Vagina (tissue), 2 donors: Measurements from ENCODE around the gene SIAH1. TPM values are rescaled to one million over a fixed set of nuclear protein-coding genes. Genes with fewer than 3 reads are reported as not detected.

Experiments
- DNase-seq, 2 donors: peaks; one replicate each; pipeline ENCODE4 v3.0.0-alpha.2; 2017; ENCODE audit errors: extremely low spot score in 2 of 2
- H3K27ac ChIP-seq: fragments of 200-600 bp; sonication (generic); one replicate; pipeline ENCODE4 v1.5.1; 2019
- H3K27me3 ChIP-seq: fragments of 200-600 bp; sonication (generic); one replicate; pipeline ENCODE4 v1.5.1; 2019
- H3K36me3 ChIP-seq, 2 donors: fragments of 200-600 bp; sonication (generic); one replicate each; pipeline ENCODE4 v1.5.1; 2017 to 2019
- H3K4me1 ChIP-seq: fragments of 200-600 bp; sonication (generic); one replicate; pipeline ENCODE4 v1.5.1; 2019
- H3K4me3 ChIP-seq, 2 donors: fragments of 200-600 bp; sonication (generic); 1 replicate in 1 of 2; 2 replicates in 1 of 2; pipeline ENCODE4 v1.5.1; 2016 to 2019
- H3K9me3 ChIP-seq: fragments of 200-600 bp; sonication (generic); one replicate; pipeline ENCODE4 v1.5.1; 2019
- CTCF ChIP-seq, 3 experiments: fragments of 450-650 bp in 2 of 3; fragments of 200-600 bp in 1 of 3; sonication (generic) in 1 of 3; IDR thresholded peaks; one replicate each; pipeline ENCODE4 v1.5.1; 2017 to 2019; ENCODE audit warnings: antibody characterized with exemption in 3 of 3, mild to moderate bottlenecking in 2 of 3, moderate library complexity in 2 of 3
- POLR2A ChIP-seq, 2 donors: fragments of 450-650 bp; IDR thresholded peaks; one replicate each; pipeline ENCODE4 v1.6.1; 2017; ENCODE audit warnings: antibody characterized with exemption in 2 of 2, mild to moderate bottlenecking in 2 of 2, moderate library complexity in 2 of 2
- POLR2AphosphoS5 ChIP-seq, 2 donors: sonication (generic); formaldehyde crosslinking; IDR thresholded peaks; one replicate each; pipeline ENCODE4 v1.9.0; 2017; ENCODE audit warnings: antibody characterized with exemption in 2 of 2, mild to moderate bottlenecking in 2 of 2, low read depth in 1 of 2; ENCODE audit not compliant: insufficient read depth in 1 of 2
- intact Hi-C: fragments of 100-400 bp; cut with DNase I; formaldehyde crosslinking; loops from one replicate; pipeline ENCODE4 v1.15.1; 2023
- total RNA-seq: library from RNA; depleted of rRNA; stranded (reverse); fragments of >200 nt; gene quantifications from one replicate; pipeline ENCODE4 v1.2.3, GENCODE V29; 2016

SIAH1 gene
- total RNA-seq, 1 donor from 2014 or later = 26.8 TPM

GRCh38 chr16:48334325-48334724 is 50.9 kb downstream of the SIAH1 start:
- H3K4me3 ChIP-seq = no peak overlapping the region
- intact Hi-C loops = no loop called here
- no peaks in the 10 kb centered on the region for H3K4me1 ChIP-seq
- H3K27me3 ChIP-seq = no peaks in the 10 kb centered on the region
- H3K27ac ChIP-seq = no peak overlapping the region
- no peak for TF ChIP-seq POLR2A (IDR thresholded peaks at IDR 0.05)
- TF ChIP-seq POLR2AphosphoS5 (IDR thresholded peaks at IDR 0.05; ENCODE audit: insufficient read depth in 1 of 2, low read depth in 1 of 2) = no peak
- no peak for TF ChIP-seq CTCF (IDR thresholded peaks at IDR 0.05)
- H3K36me3 ChIP-seq = peaks cover 0 to 26% of the 10 kb centered on the region in 2 donors
- H3K9me3 ChIP-seq = no peaks in the 10 kb centered on the region
- no peak for DNase-seq

- intact Hi-C loops = no loop called here
- TF ChIP-seq POLR2A (IDR thresholded peaks at IDR 0.05) = no peak
- Histone ChIP-seq H3K36me3 (peaks cover 0 to 26% of the 10 kb centered on the region in 2 donors), H3K9me3 (no peaks in the 10 kb centered on the region), H3K4me1 (no peaks in the 10 kb centered on the region), H3K4me3 (no peak overlapping the region), H3K27me3 (no peaks in the 10 kb centered on the region), H3K27ac (no peak overlapping the region)
- no peak for DNase-seq
Observed at GRCh38 chr16:48332978-48333377, 52.2 kb downstream of the SIAH1 start.

- TF ChIP-seq POLR2AphosphoS5 (IDR thresholded peaks at IDR 0.05; ENCODE audit: insufficient read depth in 1 of 2, low read depth in 1 of 2) = no peak
- no peak for TF ChIP-seq CTCF (IDR thresholded peaks at IDR 0.05)
- TF ChIP-seq POLR2A (IDR thresholded peaks at IDR 0.05) = no peak
- no peak overlapping the region for H3K4me3 ChIP-seq
- H3K36me3 ChIP-seq = peaks cover 0 to 14% of the 10 kb centered on the region in 2 donors
- intact Hi-C loops = no loop called here
- no peaks in the 10 kb centered on the region for H3K27me3 ChIP-seq
- H3K27ac ChIP-seq = no peak overlapping the region
- DNase-seq = no peak
- no peaks in the 10 kb centered on the region for H3K4me1 ChIP-seq
- no peaks in the 10 kb centered on the region for H3K9me3 ChIP-seq
Observed at GRCh38 chr16:48330841-48331192, 54.4 kb downstream of the SIAH1 start.

GRCh38 chr16:48330189-48330840 is 54.9 kb downstream of the SIAH1 start:
- no peak overlapping the region for H3K27ac ChIP-seq
- no peak for TF ChIP-seq POLR2AphosphoS5 (IDR thresholded peaks at IDR 0.05; ENCODE audit: insufficient read depth in 1 of 2, low read depth in 1 of 2)
- TF ChIP-seq POLR2A (IDR thresholded peaks at IDR 0.05) = no peak
- TF ChIP-seq CTCF (IDR thresholded peaks at IDR 0.05) = no peak
- no peaks in the 10 kb centered on the region for H3K9me3 ChIP-seq
- H3K4me1 ChIP-seq = no peaks in the 10 kb centered on the region
- intact Hi-C loops = no loop called here
- H3K36me3 ChIP-seq = peaks cover 0 to 13% of the 10 kb centered on the region in 2 donors
- no peak for DNase-seq
- H3K4me3 ChIP-seq = no peak overlapping the region
- no peaks in the 10 kb centered on the region for H3K27me3 ChIP-seq

- Histone ChIP-seq H3K9me3 (no peaks in the 10 kb centered on the region), H3K4me3 (no peak overlapping the region), H3K36me3 (peaks cover 0 to 5% of the 10 kb centered on the region in 2 donors), H3K4me1 (no peaks in the 10 kb centered on the region), H3K27me3 (no peaks in the 10 kb centered on the region), H3K27ac (no peak overlapping the region)
- no peak for DNase-seq
- TF ChIP-seq POLR2AphosphoS5 (IDR thresholded peaks at IDR 0.05; ENCODE audit: insufficient read depth in 1 of 2, low read depth in 1 of 2) = no peak
- TF ChIP-seq CTCF (IDR thresholded peaks at IDR 0.05) = no peak
- TF ChIP-seq POLR2A (IDR thresholded peaks at IDR 0.05) = no peak
- intact Hi-C loops = no loop called here
Observed at GRCh38 chr16:48329138-48329537, 56.1 kb downstream of the SIAH1 start.
